ENCODE data around the gene GPR55.

The GPR55 gene

DNA sequence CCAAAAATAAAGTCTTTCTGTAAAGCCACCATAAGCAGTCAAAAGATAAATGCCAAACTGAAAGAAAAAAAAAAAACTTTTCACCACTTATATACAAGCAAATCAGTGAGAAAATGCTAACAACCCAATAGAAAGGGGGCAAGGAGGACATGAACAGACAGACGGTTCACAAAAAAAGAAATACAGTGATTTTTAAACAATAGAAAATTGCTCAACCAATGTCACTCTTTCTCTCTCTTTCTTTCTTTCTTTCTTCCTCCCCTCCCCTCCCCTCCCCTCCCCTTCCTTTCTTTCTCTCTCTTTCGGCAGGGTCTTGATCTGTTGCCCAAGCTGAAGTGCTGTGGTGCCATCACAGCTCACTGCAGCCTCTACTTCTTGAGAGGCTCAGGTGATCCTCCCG is 42.1 kb upstream of the GPR55 start:
- Histone ChIP-seq H3K27ac (ENCODE audit: extremely low read depth, low read depth, low read length) (no peak overlapping the region), H3K4me1 (ENCODE audit: control insufficient read depth, insufficient read depth, low read length) (no peaks in the 10 kb centered on the region), H3K9me3 (ENCODE audit: control insufficient read depth, insufficient read depth, low read depth, low read length) (no peaks in the 10 kb centered on the region), H3K36me3 (ENCODE audit: control insufficient read depth in 2 of 2, insufficient read depth in 1 of 2, low read length in 2 of 2) (no peaks in the 10 kb centered on the region), H3K4me3 (ENCODE audit: low read depth, low read length) (no peak overlapping the region)
- ChIA-PET POLR2A (no interaction called here), CTCF (interaction anchor here (0.7 to 1.6 kb wide), 2 partner anchors 120 to 143 kb away, joined by 4 to 5 read pairs; no protein-coding TSS in a partner anchor)
- TF ChIP-seq EGR2 (tag by site-specific recombination; IDR thresholded peaks at IDR 0.05; ENCODE audit: low read depth) (no peak), ZNF311 (tag by site-specific recombination; IDR thresholded peaks at IDR 0.05; ENCODE audit: borderline replicate concordance) (no peak)

DNA sequence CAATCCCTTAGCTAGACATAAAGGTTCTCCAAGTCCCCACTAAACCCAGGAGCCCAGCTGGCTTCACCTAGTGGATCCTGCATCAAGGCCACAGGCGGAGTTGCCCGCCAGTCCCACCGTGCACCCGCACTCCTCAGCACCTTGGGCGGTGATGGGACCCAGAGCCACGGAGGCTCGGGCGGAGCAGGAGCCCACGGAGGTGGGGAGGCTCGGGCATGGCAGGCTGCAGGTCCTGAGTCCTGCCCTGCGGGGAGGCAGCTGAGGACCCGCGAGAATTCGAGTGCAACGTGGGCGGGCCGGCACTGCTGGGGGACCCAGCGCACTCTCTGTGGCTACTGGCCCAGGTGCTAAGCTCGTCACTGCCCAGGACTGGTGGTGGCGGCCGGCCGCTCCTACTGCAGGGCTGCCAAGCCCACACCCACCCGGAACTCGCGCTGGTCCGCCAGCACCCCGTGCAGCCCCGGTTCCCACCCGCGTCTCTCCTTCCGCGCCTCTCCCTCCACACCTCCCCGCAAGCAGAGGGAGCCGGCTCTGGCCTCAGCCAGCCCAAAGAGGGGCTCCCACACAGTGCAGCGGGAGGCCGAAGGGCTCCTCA is 39.2 kb upstream of the GPR55 start:
- TF ChIP-seq SP7 (tag by site-specific recombination; IDR thresholded peaks at IDR 0.05) (no peak), SETDB1 (IDR thresholded peaks at IDR 0.05; ENCODE audit: insufficient read length, low read length) (no peak), RBAK (tag by site-specific recombination; IDR thresholded peaks at IDR 0.05) (no peak), ZNF121 (tag by site-specific recombination; IDR thresholded peaks at IDR 0.05) (no peak), ZNF677 (tag by site-specific recombination; IDR thresholded peaks at IDR 0.05) (no peak), ZNF354C (tag by site-specific recombination; IDR thresholded peaks at IDR 0.05; ENCODE audit: borderline replicate concordance, low read depth) (no peak), ZNF768 (tag by site-specific recombination; IDR thresholded peaks at IDR 0.05) (no peak), ZNF112 (tag by site-specific recombination; IDR thresholded peaks at IDR 0.05) (no peak), GLI4 (tag by site-specific recombination; IDR thresholded peaks at IDR 0.05) (no peak), ZNF146 (tag by site-specific recombination; IDR thresholded peaks at IDR 0.05) (no peak), EGR2 (tag by site-specific recombination; IDR thresholded peaks at IDR 0.05; ENCODE audit: low read depth) (no peak), ZNF426 (tag by site-specific recombination; IDR thresholded peaks at IDR 0.05) (no peak), ZNF175 (tag by site-specific recombination; IDR thresholded peaks at IDR 0.05) (no peak), ZBTB20 (tag by site-specific recombination; IDR thresholded peaks at IDR 0.05) (no peak), ZNF404 (tag by site-specific recombination; IDR thresholded peaks at IDR 0.05) (no peak), KLF9 (tag by site-specific recombination; IDR thresholded peaks at IDR 0.05; ENCODE audit: low read depth) (no peak)
- TF ChIP-seq, protein P1, sequence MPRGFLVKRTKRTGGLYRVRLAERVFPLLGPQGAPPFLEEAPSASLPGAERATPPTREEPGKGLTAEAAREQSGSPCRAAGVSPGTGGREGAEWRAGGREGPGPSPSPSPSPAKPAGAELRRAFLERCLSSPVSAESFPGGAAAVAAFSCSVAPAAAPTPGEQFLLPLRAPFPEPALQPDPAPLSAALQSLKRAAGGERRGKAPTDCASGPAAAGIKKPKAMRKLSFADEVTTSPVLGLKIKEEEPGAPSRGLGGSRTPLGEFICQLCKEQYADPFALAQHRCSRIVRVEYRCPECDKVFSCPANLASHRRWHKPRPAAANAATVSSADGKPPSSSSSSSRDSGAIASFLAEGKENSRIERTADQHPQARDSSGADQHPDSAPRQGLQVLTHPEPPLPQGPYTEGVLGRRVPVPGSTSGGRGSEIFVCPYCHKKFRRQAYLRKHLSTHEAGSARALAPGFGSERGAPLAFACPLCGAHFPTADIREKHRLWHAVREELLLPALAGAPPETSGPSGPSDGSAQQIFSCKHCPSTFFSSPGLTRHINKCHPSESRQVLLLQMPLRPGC (tag by site-specific recombination; IDR thresholded peaks at IDR 0.05) = no peak
- TF ChIP-seq, protein P2, sequence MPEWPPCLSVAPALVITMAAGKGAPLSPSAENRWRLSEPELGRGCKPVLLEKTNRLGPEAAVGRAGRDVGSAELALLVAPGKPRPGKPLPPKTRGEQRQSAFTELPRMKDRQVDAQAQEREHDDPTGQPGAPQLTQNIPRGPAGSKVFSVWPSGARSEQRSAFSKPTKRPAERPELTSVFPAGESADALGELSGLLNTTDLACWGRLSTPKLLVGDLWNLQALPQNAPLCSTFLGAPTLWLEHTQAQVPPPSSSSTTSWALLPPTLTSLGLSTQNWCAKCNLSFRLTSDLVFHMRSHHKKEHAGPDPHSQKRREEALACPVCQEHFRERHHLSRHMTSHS (tag by site-specific recombination; IDR thresholded peaks at IDR 0.05) = no peak
- TF ChIP-seq, protein P3, sequence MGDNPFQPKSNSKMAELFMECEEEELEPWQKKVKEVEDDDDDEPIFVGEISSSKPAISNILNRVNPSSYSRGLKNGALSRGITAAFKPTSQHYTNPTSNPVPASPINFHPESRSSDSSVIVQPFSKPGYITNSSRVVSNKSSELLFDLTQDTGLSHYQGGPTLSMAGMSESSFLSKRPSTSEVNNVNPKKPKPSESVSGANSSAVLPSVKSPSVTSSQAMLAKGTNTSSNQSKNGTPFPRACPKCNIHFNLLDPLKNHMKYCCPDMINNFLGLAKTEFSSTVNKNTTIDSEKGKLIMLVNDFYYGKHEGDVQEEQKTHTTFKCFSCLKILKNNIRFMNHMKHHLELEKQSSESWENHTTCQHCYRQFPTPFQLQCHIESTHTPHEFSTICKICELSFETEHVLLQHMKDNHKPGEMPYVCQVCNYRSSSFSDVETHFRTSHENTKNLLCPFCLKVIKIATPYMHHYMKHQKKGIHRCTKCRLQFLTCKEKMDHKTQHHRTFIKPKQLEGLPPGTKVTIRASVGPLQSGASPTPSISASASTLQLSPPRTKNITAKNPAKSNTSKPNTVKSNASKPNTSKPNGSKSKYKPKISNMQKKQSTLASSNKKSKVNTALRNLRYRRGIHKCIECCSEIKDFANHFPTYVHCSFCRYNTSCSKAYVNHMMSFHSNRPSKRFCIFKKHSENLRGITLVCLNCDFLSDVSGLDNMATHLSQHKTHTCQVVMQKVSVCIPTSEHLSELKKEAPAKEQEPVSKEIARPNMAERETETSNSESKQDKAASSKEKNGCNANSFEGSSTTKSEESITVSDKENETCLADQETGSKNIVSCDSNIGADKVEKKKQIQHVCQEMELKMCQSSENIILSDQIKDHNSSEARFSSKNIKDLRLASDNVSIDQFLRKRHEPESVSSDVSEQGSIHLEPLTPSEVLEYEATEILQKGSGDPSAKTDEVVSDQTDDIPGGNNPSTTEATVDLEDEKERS (tag by site-specific recombination; IDR thresholded peaks at IDR 0.05) = no peak
- CTCF ChIA-PET = interaction anchor here (1.1 kb wide), 1 partner anchor 23 kb away, joined by 4 read pairs; no protein-coding TSS in a partner anchor
- POLR2A ChIA-PET = no interaction called here
- Histone ChIP-seq H3K27ac (ENCODE audit: extremely low read depth, low read depth, low read length) (no peak overlapping the region), H3K4me1 (ENCODE audit: control insufficient read depth, insufficient read depth, low read length) (no peaks in the 10 kb centered on the region), H3K9me3 (ENCODE audit: control insufficient read depth, insufficient read depth, low read depth, low read length) (no peaks in the 10 kb centered on the region), H3K36me3 (ENCODE audit: control insufficient read depth in 2 of 2, insufficient read depth in 1 of 2, low read length in 2 of 2) (no peaks in the 10 kb centered on the region), H3K4me3 (ENCODE audit: low read depth, low read length) (no peak overlapping the region)
